Muscle of back (tissue), 11 donors: ENCODE measurements around the gene NUDT8. TPM values are rescaled to one million over a fixed set of nuclear protein-coding genes. Genes with fewer than 3 reads are reported as not detected.
"Not testable (repeated sequence)": the region's sequence is repeated elsewhere in the genome, so short reads cannot be mapped to it uniquely, and the experiment has no call there.

ENCODE experiments used
- DNase-seq, 3 donors: peaks; one replicate each; pipeline versions ENCODE4 v3.0.0 to v3.0.0-alpha.2; 2013
- polyA plus RNA-seq, 10 donors: library from polyadenylated mRNA; unstranded; fragments of 120-200 nt; gene quantifications; one replicate each; pipeline ENCODE4 v1.2.1, GENCODE V29; 2013; ENCODE audit not compliant: insufficient read length in 10 of 10

The NUDT8 gene
- polyA plus RNA-seq, 10 donors = 2.3 to 5.5 (median 3.6) TPM

DNA sequence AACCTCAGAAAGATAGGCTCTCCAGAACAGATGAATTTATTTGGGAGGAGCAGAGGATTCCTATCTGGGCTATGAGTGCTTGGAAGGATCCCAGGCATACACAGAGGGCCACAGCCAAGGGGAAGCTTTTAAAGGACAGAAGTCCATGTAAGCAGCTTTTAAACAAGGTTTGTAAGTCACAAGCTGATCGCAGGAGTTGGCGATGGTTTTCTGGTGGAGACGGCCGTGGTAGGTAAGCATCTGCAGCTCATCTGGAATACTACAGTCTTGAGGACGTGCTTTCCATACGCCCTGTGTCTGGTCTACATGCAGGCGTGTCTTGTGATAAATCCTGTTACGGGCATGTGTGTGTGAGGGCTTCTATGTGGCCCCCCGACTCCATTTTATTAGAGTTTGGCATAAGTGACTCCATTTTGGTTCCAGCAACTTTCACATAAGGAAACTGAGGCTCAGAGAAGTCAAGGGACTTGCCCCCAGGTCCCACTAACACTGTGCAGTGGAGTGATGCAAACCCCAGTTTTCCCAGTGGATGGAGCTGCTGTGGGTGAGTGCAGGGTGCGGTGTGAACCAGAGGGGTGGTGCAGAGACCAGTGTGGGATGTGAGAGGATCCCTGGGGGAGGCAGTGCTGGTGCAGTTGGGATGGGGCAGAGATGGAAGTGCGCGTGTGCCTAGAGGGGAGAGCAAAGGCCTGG, 32.6 kb upstream of the NUDT8 start:
- DNase-seq = no peak

DNA sequence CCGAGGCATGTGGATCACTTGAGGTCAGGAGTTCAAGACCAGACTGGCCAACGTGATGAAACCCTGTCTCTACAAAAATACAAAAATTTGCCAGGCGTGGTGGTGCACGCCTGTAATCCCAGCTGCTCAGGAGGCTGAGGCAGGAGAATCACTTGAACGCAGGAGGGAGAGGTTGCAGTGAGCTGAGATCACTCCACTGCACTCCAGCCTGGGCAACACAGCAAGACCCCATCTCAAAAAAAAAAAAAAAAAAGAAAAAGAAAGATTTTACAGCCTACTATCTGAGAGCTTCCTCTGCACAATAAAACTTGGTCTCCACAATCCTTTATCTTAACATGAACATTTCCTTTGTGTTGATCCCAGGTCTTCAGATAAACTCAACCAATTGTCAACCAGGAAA, 31.0 kb upstream of the NUDT8 start:
- DNase-seq = not testable (repeated sequence)

DNA sequence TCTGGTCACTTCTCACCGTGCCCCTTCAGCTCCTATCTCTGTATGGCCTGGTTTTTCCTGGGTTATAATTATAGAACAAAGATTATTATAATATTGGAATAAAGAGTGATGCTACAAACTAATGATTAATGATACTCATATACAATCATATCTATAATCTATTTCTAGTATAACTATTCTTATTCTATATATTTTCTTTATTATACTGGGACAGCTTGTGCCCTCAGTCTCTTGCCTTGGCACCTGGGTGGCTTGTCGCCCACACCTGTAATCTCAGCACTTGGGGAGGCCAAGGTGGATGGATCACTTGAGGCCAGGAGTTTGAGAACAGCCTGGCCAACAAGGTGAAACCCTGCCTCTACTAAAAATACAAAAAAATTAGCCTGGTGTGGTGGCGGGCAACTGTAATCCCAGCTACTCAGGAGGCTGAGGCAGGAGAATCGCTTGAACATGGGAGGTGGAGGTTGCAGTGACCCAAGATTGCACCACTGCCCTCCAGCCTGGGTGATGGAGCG, 30.0 kb upstream of the NUDT8 start:
- not testable (repeated sequence) for DNase-seq

DNA sequence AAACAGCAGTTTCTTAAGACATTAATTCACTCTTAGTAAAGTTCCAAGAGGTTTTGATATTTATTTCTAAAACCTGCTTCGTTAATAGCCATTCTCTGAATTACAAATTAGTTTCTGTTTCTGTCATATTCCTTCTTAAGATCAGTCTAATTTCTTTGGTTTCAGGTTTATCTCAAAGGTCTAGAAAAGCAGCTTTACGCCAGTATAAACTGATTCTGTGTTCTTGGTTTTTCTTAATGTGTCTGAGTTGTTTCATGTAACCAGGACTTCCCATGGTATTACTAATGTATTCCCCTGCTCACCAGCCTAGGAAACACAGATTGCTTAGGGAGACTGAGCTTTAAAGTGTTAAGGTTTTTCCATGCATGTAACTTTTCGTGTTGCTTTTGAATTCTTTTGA, 27.6 kb upstream of the NUDT8 start:
- no peak for DNase-seq

DNA sequence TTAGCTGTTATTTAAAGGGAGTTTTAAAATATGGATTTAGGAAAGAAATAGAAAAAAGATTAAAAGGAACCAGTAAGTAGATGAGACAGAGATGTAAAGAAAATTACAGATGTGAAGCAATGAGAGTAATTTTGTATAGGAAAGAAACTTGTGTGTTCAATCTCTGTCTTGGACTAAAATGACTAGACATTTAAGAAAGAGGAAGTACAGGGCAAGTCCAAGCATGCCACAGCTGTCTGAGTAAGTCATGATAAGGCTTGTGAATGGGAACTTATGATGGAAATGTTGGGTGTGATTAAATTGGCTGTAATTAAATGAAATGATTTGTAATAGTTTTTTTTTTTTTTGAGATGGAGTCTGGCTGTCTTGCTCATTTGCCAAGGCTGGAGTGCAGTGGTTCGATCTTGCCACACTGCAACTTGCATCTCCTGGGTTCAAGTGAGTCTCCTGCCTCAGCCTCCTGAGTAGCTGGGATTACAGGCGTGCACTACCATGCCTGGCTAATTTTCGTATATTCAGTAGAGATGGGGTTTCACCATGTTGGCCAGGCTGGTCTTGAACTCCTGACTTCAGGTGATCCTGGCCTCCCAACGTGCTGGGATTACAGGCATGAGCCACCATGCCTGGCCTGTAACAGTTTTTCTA, 26.7 kb upstream of the NUDT8 start:
- no peak for DNase-seq

DNA sequence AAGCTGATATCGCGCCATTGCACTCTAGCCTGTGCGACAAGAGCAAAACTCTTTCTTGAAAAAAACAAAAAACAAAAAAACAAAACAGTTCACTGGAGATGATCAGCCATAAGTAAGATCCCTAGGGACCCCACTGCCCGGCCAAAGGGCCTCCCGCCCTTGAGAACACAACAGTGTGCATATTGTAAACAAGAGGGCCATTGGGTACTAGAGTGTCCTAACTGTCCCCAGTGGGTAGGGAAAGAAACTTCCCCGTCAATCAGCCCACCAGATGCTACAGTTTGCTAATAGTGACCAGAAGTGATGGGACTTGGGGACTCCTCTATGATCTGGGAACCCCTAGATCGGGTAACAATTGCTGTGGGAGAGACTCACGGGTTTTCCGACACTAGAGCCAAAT, 24.5 kb upstream of the NUDT8 start:
- DNase-seq = no peak

DNA sequence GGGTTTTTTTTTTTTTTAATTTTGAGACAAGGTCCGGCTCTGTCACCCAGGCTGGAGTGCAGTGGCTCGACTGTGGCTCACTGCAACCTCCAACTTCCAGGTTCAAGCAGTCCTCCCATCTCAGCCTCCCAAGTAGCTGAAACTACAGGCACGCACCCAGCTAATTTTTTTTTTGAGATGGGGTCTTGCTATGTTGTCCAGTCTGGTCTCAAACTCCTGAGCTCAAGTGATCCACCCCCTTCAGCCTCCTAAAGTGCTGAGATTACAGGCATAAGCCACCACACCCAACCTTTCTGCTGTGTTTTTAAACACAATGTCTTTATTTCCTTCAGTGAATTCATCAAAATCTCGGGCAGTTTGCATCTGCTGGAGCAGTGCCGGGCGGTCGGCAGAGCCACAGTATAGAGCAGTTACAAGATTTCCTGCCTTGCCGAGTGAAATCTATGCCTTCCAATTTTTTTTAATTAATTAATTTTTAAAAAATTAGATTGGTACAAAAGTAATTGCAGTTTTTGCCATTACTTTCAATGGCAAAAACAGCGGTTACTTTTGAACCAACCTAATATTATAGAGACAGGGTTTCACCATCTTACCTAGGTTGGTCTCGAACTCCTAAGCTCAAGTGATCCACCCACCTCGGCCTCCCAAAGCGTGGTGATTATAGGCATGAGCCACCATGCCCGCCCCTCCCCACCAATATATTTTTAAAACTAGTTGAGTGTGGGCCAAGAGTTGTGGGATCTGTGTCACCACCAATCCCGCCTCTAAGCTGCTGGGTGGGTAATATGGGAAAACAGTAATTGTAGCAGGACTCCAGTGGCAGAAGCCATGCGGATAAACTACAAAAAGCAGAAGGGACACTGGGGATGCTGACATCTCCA, 23.5 kb upstream of the NUDT8 start:
- no peak for DNase-seq

DNA sequence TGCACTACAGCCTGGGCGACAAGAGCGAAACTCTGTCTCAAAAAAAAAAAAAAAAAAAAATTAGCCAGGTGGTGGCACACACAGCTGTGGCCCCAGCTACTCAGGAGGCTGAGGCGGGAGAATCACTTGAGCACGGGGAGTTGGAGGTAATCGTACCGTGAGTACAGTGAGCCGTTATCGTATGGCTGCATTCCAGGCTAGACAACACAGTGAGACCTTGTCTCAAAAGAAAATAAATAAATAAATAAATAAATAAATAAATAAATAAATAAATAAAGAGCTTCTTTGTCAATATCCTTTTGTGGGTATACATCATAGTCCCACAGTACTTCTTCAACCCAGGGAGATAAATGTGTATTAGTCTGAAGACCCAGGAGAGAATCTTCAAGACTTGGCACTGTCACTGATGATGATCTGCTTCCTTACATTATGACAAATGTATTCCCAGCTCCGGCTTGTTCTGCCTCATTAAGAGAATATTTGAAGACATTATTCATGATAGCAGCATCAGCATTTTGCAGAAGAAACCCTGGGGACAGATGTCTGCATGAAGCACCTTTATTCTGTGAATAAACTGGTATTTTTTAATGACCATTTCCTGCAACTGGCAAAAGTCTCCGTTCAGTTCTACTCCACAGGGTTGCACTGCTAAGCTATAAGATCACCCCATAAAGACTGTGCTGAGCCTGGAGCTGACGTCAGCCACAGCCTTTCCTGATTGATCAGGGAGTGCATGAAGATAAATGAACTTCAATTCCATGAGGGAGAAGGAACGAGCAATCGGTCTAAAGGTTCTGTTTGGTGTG, 22.4 kb upstream of the NUDT8 start:
- DNase-seq = no peak

DNA sequence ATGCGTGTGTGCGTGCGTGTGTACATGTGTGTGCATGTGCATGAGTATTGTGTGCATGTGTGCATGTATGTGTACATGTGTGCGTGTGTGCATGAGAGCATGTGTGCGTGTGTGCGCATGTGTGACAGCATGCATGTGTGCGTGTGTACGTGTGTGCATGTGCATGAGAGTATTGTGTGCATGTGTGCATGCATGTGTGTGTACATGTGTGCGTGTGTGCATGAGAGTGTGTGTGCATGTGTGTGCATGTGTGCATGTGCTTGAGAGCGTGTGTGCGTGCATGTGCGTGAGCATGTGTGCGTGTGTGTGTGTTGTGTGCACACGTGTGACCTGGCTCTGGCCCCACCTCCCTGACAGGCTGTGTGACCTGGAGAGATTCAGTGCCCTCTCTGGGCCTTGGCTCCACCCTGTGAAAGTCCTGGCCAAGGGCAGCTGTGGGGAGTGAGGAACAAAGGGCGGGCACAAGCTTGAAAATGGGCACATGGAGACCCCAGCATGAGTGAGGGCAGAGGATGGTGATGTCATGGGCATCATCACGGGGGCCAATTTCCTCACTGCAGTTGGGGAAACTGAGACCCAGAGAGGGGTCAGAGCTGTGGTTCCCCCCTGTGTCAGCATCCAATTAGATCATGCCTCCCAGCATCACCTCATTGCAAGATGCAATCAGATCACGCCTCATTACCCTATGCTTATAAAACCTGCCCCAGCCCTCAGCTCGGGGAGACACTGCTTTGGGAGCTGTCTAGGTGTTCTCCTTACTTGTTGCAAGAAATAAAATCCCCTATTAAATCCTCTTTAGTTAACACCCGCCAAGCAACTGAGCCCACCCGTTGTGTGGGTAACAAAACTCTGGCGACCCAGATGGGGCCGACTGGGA, 20.1 kb upstream of the NUDT8 start:
- DNase-seq = no peak

DNA sequence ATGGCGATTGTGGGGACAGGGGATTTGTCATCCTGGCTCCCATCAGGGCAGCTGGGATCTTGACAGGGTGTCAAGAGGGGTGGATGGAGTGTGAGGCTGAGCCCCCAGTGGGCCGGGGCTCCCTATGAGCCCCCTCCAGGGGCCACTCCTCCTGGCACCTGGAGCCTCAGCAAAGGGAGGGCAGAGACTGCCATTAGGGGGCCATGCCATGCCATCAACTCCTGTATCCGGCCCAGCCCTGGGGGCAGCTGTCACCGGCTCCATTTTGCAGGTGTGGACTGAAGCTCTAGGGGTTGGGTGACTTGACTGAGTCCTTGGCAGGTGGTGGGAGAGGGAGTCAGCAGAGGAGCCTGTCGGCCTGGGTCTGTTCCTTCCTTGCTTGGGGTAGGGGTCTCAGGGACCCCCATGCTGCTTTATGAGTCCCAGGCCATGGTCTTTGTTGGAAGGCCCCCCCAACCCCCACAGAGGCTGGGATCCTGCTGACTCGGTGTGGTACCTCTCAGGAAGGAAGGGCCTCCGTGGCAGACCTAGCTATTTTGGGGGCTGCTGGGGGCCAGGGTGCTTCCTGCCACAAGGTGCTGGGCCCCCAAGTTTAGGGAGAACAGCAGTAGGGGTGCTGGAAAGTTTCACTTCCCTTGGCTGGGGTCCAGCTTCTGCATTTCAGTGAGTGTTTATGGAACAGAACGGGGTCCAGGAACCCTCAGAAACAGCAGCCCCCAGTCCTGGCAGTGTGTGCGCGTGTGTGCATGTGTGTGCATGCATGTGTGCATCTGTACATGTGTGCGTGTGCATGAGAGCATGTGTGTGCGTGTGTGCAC, 19.3 kb upstream of the NUDT8 start:
- no peak for DNase-seq

DNA sequence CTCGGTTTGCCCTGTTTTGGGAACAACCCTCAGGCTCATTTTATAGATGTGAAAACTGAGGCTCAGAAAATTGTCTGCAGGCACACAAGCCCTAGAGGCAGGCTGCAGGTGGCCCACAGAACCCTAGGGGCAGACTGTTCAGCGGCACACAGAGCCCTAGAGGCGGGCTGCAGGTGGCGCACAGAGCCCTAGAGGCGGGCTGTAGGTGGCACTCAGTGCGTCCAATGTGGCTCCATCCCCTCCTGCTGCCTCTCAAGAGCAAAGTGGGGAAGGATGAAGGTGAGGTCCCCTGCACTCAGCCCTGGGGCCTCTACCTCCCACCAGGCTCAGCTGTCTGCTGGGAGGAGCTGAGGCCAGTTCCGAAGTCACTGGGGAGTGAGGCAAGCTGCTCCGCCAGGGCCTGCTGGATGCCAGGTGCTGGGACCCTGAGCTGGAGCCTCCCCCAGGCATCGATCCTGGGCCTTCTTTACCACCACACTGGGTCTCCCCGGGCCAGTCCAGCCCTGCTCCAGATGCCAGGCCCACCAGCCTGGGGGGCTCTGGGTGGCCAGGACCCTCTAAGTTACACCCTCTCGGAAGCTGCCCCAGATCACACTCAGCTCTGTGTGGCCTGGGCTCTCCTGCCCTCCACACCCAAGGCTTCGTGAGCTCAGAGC, 18.5 kb upstream of the NUDT8 start:
- no peak for DNase-seq

DNA sequence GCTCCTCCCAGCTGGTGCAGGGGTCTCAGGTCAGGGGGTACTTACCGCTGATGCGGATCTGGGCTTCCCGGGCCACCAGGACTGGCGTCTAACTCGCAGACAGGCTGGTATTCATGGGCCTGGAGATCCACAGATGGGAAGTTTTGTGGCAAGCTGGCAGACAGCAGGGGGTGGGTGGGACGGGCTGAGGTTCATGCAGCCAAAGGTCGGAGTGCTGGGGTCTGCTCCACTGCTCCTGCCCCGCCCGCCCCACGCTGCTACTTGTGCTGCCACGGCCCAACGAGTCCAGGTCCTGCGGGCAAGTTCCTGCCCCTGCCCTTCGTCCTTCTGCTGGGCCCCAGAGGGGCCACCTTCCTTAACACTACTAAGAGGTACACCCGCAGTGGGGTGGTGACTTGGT, 17.7 kb upstream of the NUDT8 start:
- no peak for DNase-seq

DNA sequence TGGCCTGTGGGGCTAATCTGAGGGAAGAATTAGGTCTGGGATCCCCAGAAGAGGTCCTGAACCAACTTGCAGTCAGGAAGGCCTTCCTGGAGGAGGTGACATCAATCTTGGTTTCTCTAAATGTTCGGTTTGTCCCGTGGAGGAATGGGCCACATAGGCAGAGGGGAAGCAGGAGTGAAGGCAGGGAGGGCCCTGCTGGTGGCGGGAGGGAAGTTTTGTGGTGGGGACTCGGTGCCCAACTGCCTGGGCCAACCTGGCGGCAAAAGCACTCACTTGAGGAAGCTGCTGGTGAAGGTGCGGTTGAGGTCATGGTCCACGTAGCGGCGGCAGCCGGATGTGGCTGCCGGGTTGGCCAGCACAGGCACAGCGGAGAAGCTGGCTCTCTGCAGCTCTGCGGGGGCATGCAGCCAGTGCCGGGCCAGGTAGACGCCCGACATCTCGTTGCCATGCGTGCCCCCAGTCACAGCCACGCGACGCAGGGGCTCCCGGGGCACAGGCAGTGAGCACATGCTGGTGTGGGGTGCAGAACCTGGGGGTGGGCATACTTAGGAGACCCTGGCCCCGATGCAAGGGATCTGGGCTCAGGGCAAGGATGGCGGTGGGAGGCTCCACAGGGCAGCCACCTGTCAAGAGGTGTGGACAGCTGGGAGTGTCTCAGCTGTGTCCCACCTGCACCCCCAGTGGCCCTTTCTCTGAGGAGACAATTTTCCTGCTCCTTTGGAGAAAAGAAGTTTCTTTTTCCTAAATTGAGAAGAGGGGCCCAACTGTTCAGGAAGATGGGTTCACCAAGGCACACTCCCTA, 17.0 kb upstream of the NUDT8 start:
- DNase-seq = no peak

DNA sequence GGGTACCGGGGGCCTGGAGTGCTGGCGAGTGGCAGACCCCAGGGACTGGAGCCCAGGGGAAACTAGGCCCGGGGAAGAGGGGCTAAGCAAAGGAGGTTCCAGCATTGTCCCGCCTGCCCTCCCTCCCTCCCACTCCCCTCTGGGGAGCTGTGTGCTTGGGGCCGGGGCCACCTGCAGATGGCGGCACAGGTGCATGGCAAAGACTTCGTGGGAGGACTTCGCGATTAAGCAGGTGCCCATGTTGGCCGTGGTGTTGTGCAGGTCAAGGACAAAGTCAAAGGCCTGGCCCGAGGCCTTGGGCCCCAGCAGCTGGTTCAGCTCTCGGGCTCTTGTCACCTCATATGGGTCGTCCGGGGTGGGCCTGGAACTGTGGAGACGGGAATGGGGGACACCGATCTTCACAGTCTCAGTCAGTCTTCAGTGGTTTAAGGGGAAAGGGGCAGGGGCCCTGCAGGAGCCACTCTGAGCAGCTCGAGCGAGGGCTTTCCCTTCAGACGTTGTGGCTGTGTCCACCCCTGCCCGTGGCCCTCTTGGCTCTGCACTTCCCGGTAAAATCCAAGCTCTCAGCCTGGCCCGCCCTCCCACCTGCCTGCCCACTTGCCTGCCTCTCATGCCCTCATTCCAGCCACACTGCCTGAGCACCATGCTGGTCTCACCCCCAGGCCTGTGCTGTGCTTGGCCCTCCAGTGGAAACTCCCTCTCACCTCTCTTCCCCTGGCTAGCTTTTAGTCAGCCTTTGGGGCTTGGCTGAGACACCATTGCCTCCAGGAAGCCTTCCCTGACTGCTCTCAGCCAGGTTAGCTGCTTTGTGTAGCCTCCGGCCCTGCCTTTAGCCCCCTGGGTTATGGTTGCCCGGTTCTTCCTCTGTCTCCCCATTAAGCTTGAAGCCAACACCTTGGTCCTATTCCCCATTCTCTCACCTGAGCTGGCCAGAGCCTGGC, 16.1 kb upstream of the NUDT8 start:
- no peak for DNase-seq

DNA sequence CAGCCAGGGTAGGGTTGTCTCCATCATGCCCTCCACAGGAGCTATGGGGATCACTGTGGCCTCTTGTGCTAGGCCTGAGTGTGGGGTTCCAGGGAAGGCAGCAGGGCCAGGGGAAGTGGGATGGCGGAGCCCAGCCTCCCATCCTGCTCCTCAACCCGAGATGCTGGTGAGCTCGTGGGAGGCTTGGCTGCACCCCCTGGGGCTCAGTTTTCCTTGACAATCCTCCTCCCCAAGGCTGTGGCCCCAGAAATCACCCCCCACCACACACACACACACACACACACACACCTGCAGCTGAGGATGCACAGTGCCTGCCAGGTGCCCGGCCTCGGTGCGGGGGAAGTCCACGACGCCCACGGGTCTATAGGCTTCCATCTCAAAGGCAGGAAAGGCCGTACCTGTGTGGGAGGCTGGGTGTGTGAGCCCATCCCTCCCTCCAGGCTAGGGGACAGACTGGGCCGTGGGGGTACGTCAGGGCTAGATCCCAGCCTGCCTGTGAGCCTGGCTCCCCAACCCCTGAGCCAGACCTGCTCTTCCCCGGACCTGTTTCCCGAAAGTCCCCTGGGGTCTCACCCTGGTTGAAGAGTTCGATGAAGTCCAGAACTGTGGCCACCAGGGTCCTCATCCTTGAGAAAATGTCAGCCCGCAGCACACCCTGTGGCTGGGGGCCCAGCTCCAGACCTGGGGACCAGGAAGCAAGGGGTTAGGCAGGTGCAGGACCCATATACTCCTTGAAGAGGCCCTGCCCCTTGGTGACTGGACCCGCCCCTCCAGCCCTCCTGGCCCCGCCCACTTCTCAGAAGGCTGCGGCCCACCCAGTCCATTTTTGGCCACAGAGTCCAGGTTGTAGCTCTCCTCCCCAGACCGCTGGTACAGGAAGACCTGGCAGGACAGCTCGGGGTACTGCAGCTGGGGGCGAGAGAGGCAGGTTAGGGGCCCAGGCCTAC, 15.0 kb upstream of the NUDT8 start:
- DNase-seq = no peak

DNA sequence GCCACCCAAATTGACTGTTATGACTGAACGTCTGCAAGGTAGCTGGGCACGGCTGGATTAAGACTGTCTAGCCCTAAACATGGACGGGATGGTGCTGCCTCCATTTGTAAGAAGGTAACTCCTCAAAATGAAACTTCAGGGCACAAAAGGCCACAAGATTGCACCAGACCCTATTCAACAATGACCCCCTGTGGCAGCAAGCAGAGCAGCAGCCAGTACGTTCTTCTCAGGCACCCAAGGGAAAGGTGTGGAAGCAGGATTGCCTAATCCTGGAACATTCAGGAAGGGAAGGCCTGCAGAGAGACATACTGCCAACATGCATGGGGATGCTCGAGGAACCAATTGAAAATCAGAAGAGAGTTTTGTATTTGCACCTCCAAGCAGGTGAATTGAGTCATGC, 14.3 kb upstream of the NUDT8 start:
- DNase-seq = no peak
